HG02884 (cell line): ENCODE results near the gene TMEM235.

Experiments
- ATAC-seq: cut with Tn5 transposase; IDR thresholded peaks from one replicate; pipeline ENCODE4 v1.9.1; 2021; ENCODE audit warnings: mild to moderate bottlenecking, moderate library complexity; ENCODE audit not compliant: unreplicated experiment

TMEM235 gene

GRCh38 chr17:78230996-78231935, at the start of gene TMEM235:
Gene TMEM235, plus strand, starts transcription at chr17:78231631. Its CDS starts 393 bp downstream, at chr17:78232024.
- no peak for ATAC-seq

GRCh38 chr17:78182504-78182903, 48.9 kb upstream of the TMEM235 start:
- ATAC-seq = no peak

- no peak for ATAC-seq
Measured at GRCh38 chr17:78183916-78184315, 47.5 kb upstream of the TMEM235 start.

- no peak for ATAC-seq
Measured at GRCh38 chr17:78184351-78184750, 47.1 kb upstream of the TMEM235 start.

GRCh38 chr17:78184868-78185267, 46.6 kb upstream of the TMEM235 start:
- ATAC-seq = no peak

GRCh38 chr17:78185981-78186691, 45.3 kb upstream of the TMEM235 start:
- no peak for ATAC-seq

GRCh38 chr17:78186692-78187595, 44.5 kb upstream of the TMEM235 start, which contains the start of the genes AFMID and TK1:
Gene AFMID, plus strand, starts transcription at chr17:78187362. Its CDS starts 9 bp downstream, at chr17:78187371.
Gene TK1, minus strand, starts transcription at chr17:78187052. Its CDS starts 58 bp downstream, at chr17:78186994.
- peak; percentile 83 for ATAC-seq

GRCh38 chr17:78196716-78197115, 34.7 kb upstream of the TMEM235 start:
- no peak for ATAC-seq

GRCh38 chr17:78197147-78197832, 34.1 kb upstream of the TMEM235 start:
- ATAC-seq = no peak

- no peak for ATAC-seq
Measured at GRCh38 chr17:78200451-78200850, 31.0 kb upstream of the TMEM235 start.

GRCh38 chr17:78202666-78203065, 28.8 kb upstream of the TMEM235 start:
- no peak for ATAC-seq

GRCh38 chr17:78204387-78205123, 26.9 kb upstream of the TMEM235 start:
- no peak for ATAC-seq

- no peak for ATAC-seq
Measured at GRCh38 chr17:78205124-78205775, 26.2 kb upstream of the TMEM235 start.

- ATAC-seq = no peak
Measured at GRCh38 chr17:78206298-78206697, 25.1 kb upstream of the TMEM235 start.

GRCh38 chr17:78208486-78208885, 22.9 kb upstream of the TMEM235 start:
- ATAC-seq = no peak

- ATAC-seq = no peak
Measured at GRCh38 chr17:78210111-78210510, 21.3 kb upstream of the TMEM235 start.

- ATAC-seq = no peak
Measured at GRCh38 chr17:78211032-78211431, 20.4 kb upstream of the TMEM235 start.

GRCh38 chr17:78214016-78214705, 17.3 kb upstream of the TMEM235 start, which contains the start of gene BIRC5:
Gene BIRC5, plus strand, starts transcription at chr17:78214253. Its CDS starts 64 bp downstream, at chr17:78214317.
- ATAC-seq = peak; percentile 80
